ENCODE results near the gene C15orf62.

Gene C15orf62

GRCh38 chr15:40768521-40769273 is 1.1 kb upstream of the C15orf62 start:
- POLR2A ChIA-PET = no interaction called here
- CTCF ChIA-PET = interaction anchor here (1.0 to 5.7 kb wide), 6 partner anchors 10 to 69 kb away, joined by 3 to 45 read pairs (median 9); no protein-coding TSS in a partner anchor
- TF ChIP-seq CTCF (IDR thresholded peaks at IDR 0.05; ENCODE audit: control extremely low read depth, extremely low read depth, low read depth, missing control alignments) = no peak
- DNase-seq (ENCODE audit: extremely low spot score) = peak; percentile 45

GRCh38 chr15:40770147-40770721 is 454 bp downstream of the C15orf62 start:
- ChIA-PET POLR2A (interaction anchor here (1.0 kb wide), 1 partner anchor 75 kb away, joined by 3 read pairs; the partner anchor contains the start of gene RAD51), CTCF (interaction anchor here (1.0 to 5.7 kb wide), 5 partner anchors 11 to 240 kb away, joined by 3 to 45 read pairs (median 3); no protein-coding TSS in a partner anchor)
- no peak for TF ChIP-seq CTCF (IDR thresholded peaks at IDR 0.05; ENCODE audit: control extremely low read depth, extremely low read depth, low read depth, missing control alignments)
- peak; percentile 48 for DNase-seq (ENCODE audit: extremely low spot score)

- DNase-seq (ENCODE audit: extremely low spot score) = no peak
- POLR2A ChIA-PET = no interaction called here
- no peak for TF ChIP-seq CTCF (IDR thresholded peaks at IDR 0.05; ENCODE audit: control extremely low read depth, extremely low read depth, low read depth, missing control alignments)
- CTCF ChIA-PET = interaction anchor here (1.0 to 5.7 kb wide), 4 partner anchors 11 to 241 kb away, joined by 3 to 45 read pairs (median 12); no protein-coding TSS in a partner anchor
Observed at GRCh38 chr15:40771242-40771641, 1.5 kb downstream of the C15orf62 start.

GRCh38 chr15:40772014-40772413 is 2.2 kb downstream of the C15orf62 start:
- no peak for DNase-seq (ENCODE audit: extremely low spot score)
- CTCF ChIA-PET = interaction anchor here (1.3 to 3.1 kb wide), 2 partner anchors 10 to 35 kb away, joined by 3 to 20 read pairs; partner anchors contain the start of genes DNAJC17 and ZFYVE19
- POLR2A ChIA-PET = no interaction called here
- TF ChIP-seq CTCF (IDR thresholded peaks at IDR 0.05; ENCODE audit: control extremely low read depth, extremely low read depth, low read depth, missing control alignments) = no peak

GRCh38 chr15:40773496-40773895 is 3.7 kb downstream of the C15orf62 start:
- DNase-seq (ENCODE audit: extremely low spot score) = no peak
- no peak for TF ChIP-seq CTCF (IDR thresholded peaks at IDR 0.05; ENCODE audit: control extremely low read depth, extremely low read depth, low read depth, missing control alignments)
- ChIA-PET POLR2A (no interaction called here), CTCF (interaction anchor here (1.1 to 3.1 kb wide), 4 partner anchors 9 to 121 kb away, joined by 3 to 20 read pairs (median 4); partner anchors contain the start of genes DNAJC17, GCHFR, VPS18 and ZFYVE19)

- DNase-seq (ENCODE audit: extremely low spot score) = no peak
- ChIA-PET POLR2A (no interaction called here), CTCF (interaction anchor here (1.1 to 3.1 kb wide), 3 partner anchors 8 to 120 kb away, joined by 4 to 20 read pairs (median 4); partner anchors contain the start of genes GCHFR and VPS18)
- no peak for TF ChIP-seq CTCF (IDR thresholded peaks at IDR 0.05; ENCODE audit: control extremely low read depth, extremely low read depth, low read depth, missing control alignments)
Observed at GRCh38 chr15:40773902-40774301, 4.1 kb downstream of the C15orf62 start.
